ENCODE data around the gene ADAMTS2. TPM values are rescaled to one million over a fixed set of nuclear protein-coding genes. Genes with fewer than 3 reads are reported as not detected.

The ADAMTS2 gene
- total RNA-seq, 2 experiments from 2014 or later = not detected

DNA sequence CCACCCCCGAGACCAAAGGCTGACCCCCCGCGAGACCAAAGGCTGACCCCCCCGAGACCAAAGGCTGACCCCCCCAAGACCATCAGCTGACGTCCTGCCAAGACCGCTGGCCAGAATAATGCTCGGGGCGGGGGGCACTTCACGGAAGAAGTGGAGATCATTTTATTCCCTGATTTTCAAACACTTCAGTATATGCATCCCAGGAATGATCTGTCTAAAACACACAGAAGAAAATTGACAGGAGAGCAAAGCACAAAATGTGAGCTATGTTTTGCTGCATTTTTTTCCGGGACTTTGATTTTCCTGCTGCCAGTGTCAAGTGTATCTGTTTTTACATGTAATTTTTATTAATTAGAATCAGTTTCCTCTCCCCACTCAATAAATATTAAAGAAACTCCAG is 67.1 kb downstream of the ADAMTS2 start:
- Mint-ChIP-seq H3K4me1 (no peaks in the 10 kb centered on the region), H3K4me3 (no peak overlapping the region), H3K9me3 (no peaks in the 10 kb centered on the region), H3K27me3 (no peaks in the 10 kb centered on the region), H3K36me3 (no peaks in the 10 kb centered on the region), H3K27ac (no peak overlapping the region)
- ATAC-seq (ENCODE audit: low read depth) (no peak), DNase-seq (no peak)
- POLR2A ChIA-PET = no interaction called here

DNA sequence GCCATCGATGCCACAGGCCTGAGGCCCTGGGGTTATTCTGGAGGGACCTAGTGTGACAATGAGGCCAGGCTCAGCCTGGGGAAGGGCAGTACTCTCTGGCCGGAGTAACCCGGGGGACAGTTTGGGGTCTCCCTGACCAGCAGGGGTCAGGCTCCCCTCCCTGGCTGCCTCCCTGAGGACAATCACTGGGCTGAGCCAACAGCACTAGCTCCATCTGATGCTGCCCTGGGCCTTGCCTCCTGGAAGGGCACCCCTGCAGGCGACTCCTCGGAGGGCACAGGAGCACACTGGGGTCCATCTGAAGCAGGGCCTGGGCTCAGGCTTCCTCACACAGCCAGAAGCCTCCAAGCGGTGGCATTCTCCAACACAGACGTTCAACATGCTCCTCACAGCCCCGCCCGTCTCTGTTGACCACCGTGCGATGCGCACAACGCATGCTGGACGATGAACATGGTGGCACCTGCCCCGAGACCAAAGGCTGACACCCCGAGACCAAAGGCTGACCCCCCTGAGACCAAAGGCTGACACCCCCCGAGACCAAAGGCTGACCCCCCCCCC is 68.3 kb downstream of the ADAMTS2 start:
- H3K4me1 Mint-ChIP-seq = no peaks in the 10 kb centered on the region
- H3K4me3 Mint-ChIP-seq = no peak overlapping the region
- ATAC-seq (ENCODE audit: low read depth) = no peak
- H3K9me3 Mint-ChIP-seq = no peaks in the 10 kb centered on the region
- H3K36me3 Mint-ChIP-seq = no peaks in the 10 kb centered on the region
- H3K27me3 Mint-ChIP-seq = no peaks in the 10 kb centered on the region
- POLR2A ChIA-PET = no interaction called here
- H3K27ac Mint-ChIP-seq = no peak overlapping the region
- no peak for DNase-seq

DNA sequence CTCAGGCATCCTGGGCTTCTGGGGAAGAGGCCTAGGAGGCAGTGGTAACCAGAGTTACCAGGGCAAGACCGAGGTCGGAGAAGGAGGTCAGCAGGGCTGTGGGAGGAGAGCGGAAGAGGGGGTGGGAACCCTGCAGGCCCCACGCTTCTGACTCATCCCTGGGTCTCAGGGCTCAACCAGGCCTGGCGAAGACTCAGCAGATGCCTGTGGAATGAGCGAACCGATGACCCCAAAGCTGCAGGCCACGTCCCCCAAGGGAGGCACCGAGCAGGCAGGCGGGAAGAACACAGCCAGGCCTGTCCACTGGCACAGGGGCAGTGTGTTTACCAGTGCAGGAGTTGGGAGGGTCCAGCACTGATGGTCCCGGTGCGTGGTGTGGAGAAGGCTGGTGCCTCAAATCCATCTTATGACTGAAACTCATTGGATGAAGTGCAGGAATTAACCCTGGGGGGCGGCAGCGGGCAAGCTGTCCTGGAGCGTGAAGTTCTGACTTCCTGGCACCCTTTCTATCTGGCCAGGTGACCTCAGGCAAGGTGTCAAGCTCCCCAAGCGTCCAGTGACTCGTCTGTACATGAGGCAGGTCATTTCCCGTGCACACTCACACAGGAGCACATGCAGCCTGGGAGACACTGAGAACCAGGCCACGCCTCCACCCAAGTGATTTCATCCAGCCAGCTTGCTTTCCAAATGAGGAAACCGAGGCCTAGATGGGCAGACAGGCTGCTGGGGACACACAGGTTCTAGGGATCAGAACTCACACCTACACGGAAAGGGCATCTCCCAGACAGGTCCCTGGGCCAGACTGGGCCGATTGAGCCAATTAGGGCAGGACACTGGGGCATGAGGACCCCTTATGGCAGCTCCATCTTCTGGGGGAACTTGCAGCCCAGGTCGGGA is 69.1 kb downstream of the ADAMTS2 start:
- Mint-ChIP-seq H3K36me3 (no peaks in the 10 kb centered on the region), H3K27ac (no peak overlapping the region), H3K4me3 (no peak overlapping the region), H3K27me3 (no peaks in the 10 kb centered on the region), H3K9me3 (no peaks in the 10 kb centered on the region), H3K4me1 (no peaks in the 10 kb centered on the region)
- POLR2A ChIA-PET = no interaction called here
- DNase-seq (no peak), ATAC-seq (ENCODE audit: low read depth) (no peak)

DNA sequence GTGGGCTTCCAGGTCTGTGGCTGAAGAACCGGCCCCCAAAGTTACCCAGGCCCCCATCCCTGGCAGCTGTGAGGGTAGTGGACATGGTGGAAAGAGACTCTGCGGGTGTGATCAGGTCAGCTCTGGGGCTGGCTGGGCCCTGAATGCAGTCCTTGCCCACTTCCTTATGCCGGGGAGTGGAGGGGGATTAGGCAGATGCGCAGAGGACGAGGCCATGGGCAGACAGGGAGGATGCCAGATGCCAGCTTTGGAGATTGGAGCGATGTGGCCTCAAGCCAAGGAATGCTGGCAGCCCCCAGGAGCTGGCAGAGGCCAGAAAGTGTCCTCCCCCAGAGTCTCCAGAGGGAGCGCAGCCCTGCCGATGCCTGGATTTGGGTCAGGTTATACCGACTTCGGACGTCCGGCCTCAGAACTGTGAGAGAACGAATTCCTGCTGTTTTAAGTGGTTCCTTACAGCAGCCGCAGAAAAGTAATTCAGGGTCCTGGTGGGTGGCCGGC is 69.8 kb downstream of the ADAMTS2 start:
- Mint-ChIP-seq H3K27ac (no peak overlapping the region), H3K4me3 (no peak overlapping the region), H3K9me3 (no peaks in the 10 kb centered on the region), H3K36me3 (no peaks in the 10 kb centered on the region), H3K27me3 (no peaks in the 10 kb centered on the region), H3K4me1 (no peaks in the 10 kb centered on the region)
- POLR2A ChIA-PET = no interaction called here
- DNase-seq = no peak
- ATAC-seq (ENCODE audit: low read depth) = no peak

DNA sequence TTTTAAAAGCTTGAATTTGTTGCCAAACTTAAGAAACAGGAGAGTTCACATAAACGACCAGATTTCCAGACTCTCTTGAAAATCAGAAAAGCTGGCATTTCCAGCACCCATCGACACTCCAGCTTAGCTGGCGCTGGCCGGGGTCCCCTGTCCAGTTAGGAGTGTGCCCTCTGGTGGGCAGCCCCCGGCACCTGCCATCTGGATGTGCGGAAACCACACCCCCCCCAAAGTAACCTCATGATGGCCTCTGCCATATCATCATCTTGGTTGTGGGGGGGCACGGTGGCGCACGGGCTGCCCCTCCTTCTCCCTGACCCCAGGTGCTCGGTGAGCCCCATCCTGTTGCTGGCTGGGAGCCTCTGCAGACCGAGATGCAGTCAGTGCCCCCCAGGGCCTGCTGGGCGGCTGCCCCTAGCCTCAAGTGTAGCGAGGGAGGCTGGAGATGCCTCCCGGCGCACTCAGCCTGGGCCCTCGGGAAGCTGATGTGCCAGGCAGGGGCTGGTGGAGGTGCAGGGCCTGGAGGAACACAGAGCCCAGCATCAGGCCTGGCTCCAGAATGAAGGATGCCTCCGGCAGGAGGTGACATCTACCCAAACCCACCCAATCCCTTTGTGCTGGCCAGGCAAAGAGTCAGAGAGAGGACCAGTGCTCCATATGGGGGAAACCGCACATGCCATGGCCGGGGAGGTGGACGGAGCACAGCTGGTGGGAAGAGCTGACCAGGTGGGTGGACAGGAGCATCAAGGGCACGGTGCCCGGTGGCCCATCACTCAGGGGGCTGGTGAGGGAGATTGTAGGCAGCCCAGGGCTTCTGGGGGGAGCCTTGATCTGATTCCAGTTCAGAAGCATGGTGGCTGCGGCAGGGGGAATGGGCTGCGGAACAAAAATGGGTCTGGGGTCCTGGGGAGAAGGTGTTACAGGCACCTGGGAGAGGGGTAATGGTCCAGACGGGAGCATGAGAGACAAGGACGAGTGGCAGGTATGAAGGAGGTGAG is 70.6 kb downstream of the ADAMTS2 start:
- Mint-ChIP-seq H3K4me1 (no peaks in the 10 kb centered on the region), H3K9me3 (no peaks in the 10 kb centered on the region), H3K27ac (no peak overlapping the region), H3K4me3 (no peak overlapping the region), H3K36me3 (no peaks in the 10 kb centered on the region), H3K27me3 (no peaks in the 10 kb centered on the region)
- no peak for DNase-seq
- POLR2A ChIA-PET = no interaction called here
- ATAC-seq (ENCODE audit: low read depth) = no peak

DNA sequence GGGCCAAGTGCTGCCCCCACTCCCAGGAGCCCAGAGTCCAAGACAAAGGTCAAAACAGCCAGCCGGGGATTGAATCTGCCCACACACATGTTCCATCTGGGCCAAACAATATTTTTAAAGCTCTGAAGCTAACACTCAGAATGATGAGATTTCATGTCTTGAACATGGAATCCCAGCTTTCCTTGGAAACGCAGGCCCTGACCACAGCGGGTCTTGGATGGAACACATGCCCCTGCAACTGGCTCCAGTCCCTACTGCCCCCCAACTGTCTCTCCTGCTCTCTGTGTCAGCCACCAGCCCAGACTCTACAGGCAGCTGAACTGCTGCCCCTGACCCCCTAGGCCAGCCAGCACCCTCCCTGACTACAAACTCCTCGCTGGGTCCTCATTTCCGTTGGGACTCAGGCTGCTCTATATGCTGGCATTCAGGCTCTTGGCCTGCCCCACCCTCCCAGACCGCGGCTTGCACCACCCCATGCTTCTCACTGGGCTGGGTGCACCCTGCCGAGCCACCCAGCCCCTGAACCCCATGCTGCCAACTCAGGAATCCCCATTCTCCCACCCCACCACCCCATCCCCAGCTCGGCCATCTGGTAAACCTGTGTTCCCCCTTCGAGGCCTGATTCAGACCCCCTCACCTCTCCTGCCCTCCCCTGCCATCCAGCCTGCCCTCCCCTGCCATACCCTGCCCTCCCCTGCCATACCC is 71.7 kb downstream of the ADAMTS2 start:
- Mint-ChIP-seq H3K27ac (no peak overlapping the region), H3K9me3 (no peaks in the 10 kb centered on the region), H3K27me3 (no peaks in the 10 kb centered on the region), H3K4me1 (no peaks in the 10 kb centered on the region), H3K4me3 (no peak overlapping the region), H3K36me3 (no peaks in the 10 kb centered on the region)
- POLR2A ChIA-PET = no interaction called here
- DNase-seq (no peak), ATAC-seq (ENCODE audit: low read depth) (no peak)

DNA sequence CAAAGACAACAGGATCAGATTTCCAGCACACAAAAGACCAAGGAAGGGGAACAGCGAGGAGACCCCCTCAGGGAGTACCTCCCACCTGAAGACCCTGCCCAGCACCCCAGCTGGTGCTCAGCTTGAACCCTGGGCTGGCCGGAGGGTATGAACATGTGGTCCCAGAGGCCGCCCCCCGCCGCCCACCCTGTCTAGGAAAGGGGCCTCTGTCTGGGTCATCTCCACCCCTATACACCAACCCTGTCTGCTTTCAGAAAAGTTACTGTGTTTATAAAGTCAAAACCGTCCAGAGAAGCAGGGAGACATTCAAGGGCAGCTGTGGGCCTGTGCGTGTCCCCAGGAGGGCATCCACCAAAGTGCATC is 72.2 kb downstream of the ADAMTS2 start:
- POLR2A ChIA-PET = no interaction called here
- Mint-ChIP-seq H3K4me1 (no peaks in the 10 kb centered on the region), H3K9me3 (no peaks in the 10 kb centered on the region), H3K4me3 (no peak overlapping the region), H3K27me3 (no peaks in the 10 kb centered on the region), H3K27ac (no peak overlapping the region), H3K36me3 (no peaks in the 10 kb centered on the region)
- DNase-seq (no peak), ATAC-seq (ENCODE audit: low read depth) (no peak)

DNA sequence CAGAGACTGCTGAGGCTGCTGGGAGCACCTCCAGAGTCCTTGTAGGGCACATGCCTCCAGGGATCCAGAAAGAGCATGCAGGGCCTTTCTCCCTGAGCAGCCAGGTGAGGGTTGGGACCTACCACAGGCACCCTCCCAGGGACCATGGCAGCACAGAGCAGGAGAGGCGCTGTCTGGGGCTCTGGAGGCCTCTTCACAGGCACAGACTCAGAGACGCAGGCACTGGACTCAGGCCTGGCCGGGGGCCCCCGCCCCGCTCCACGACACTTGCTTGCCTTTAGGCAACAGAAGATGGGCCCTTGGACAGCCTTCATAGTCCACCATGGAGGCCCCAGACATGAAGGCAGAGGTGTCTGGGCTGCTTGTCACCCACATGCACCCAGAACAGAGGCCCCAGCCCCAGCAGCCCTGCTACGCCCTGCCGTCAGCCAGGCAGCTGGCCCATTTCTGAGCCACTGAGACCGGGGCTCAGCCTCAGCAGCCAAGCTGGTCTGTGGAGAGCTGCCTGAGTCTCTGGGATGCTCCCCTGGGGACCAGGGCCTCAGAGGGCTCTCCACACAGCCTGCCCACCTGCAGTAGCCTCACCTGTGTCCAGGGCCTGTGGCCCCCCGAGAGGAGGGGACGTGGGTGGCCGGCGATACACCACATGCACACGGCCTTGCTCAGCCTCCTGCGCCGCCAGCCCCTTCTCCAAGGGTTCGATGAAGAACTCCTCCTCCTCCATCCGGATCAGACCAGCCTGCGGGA is 72.8 kb downstream of the ADAMTS2 start:
- Mint-ChIP-seq H3K36me3 (no peaks in the 10 kb centered on the region), H3K27ac (no peak overlapping the region), H3K9me3 (no peaks in the 10 kb centered on the region), H3K4me3 (no peak overlapping the region), H3K4me1 (no peaks in the 10 kb centered on the region), H3K27me3 (no peaks in the 10 kb centered on the region)
- DNase-seq (peak; percentile 15), ATAC-seq (ENCODE audit: low read depth) (no peak)
- POLR2A ChIA-PET = no interaction called here

DNA sequence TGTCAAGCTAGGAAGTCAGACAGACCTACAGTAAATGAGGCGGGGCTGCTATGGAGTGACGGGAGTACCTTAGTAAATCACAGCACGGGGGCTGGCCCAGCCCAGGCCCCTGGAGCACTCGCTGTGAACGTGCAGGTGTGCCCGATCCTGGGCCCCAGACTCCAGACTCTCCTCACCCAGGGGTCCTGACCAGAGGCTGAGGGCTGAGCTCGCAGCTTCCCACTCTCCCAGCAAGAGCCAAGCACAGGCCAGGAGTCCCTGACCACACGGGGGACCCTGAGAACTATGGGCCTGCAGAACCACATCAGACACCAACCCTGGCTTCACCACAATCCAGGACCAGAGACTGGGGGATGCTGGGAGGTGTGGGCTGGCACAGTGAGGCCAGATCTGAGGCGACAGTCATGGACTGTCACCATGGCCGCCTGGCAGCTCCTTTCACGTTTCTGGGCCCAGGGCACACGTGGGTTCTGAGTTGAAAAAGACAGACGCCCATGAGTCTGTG is 73.4 kb downstream of the ADAMTS2 start:
- Mint-ChIP-seq H3K27ac (no peak overlapping the region), H3K4me3 (no peak overlapping the region), H3K27me3 (no peaks in the 10 kb centered on the region), H3K9me3 (no peaks in the 10 kb centered on the region), H3K36me3 (no peaks in the 10 kb centered on the region), H3K4me1 (no peaks in the 10 kb centered on the region)
- ATAC-seq (ENCODE audit: low read depth) (no peak), DNase-seq (peak; percentile 9)
- POLR2A ChIA-PET = no interaction called here

DNA sequence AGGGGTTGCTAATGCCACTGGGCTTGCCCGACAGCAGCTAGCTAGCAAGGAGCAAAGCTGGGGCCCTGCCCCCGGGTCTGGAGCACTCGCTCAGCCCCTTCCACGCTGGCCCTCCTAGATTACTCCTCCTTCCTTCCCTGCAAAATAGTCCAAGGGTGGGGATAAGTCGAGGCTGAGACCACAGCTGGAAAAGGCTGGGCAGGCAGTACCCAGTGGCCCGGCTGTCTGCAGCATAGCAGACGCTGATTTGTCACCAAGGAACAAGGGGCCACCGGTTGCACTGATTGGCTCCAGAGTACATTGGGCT is 73.9 kb downstream of the ADAMTS2 start:
- Mint-ChIP-seq H3K9me3 (no peaks in the 10 kb centered on the region), H3K36me3 (no peaks in the 10 kb centered on the region), H3K4me1 (no peaks in the 10 kb centered on the region), H3K4me3 (no peak overlapping the region), H3K27ac (no peak overlapping the region), H3K27me3 (no peaks in the 10 kb centered on the region)
- ATAC-seq (ENCODE audit: low read depth) = no peak
- no peak for DNase-seq
- POLR2A ChIA-PET = no interaction called here

DNA sequence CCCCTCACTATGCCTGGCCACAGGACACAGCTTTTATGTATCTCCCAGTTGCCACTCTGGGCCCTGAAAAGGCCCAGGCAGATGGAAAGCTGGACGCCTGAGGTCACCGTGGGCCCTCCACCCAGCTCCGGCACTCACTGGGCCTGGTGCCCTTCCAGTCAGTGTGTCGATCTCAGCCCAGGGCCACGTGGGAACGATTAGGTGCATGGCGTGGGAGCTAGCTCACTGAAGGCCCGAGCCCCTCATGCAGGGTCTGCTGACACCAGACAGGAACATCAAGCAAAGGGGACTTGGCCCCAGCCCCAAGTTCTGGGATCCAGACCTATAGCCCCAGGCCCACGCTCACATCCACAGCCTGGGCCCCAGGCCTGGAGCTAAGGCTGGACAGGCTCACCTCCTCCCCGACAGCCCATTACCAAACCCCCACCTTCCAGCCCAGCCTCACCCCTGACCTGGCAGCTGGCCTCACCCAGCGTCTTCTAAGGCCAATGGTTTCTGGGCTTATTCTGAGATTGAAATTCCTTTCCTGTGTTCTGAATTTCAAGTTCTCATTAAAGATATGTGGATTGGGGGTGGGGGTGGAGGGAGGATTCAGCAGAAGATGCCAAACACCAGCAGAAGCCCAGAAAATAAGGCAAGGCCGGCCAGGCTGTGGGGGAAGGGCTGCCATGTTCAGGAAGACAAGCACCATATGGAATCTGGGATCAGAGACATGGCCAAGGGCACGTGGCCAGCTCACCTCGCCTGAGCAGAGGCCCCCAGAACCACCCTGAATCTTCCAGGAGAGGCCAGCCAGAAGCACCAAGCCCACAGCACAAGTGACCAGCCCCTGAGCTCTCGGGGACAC is 74.5 kb downstream of the ADAMTS2 start:
- H3K4me3 Mint-ChIP-seq = no peak overlapping the region
- no peaks in the 10 kb centered on the region for H3K27me3 Mint-ChIP-seq
- H3K36me3 Mint-ChIP-seq = no peaks in the 10 kb centered on the region
- no peaks in the 10 kb centered on the region for H3K9me3 Mint-ChIP-seq
- DNase-seq = peak; percentile 10
- no peaks in the 10 kb centered on the region for H3K4me1 Mint-ChIP-seq
- POLR2A ChIA-PET = no interaction called here
- H3K27ac Mint-ChIP-seq = no peak overlapping the region
- ATAC-seq (ENCODE audit: low read depth) = no peak
